SH-SY5Y (cell line): ENCODE data around the gene KLF7.

Experiments used
- GATA2 ChIP-seq: IDR thresholded peaks from 2 replicates; pipeline ENCODE4 v1.6.1; 2011; ENCODE audit warnings: mild to moderate bottlenecking, low read depth, low read length
- GATA3 ChIP-seq: IDR thresholded peaks from 2 replicates; pipeline ENCODE4 v1.6.1; 2011; ENCODE audit warnings: low read depth, mild to moderate bottlenecking, low read length, moderate library complexity

- TF ChIP-seq GATA2 (no peak), GATA3 (no peak)
These were observed 49.9 kb downstream of the KLF7 start for GRCh38 chr2:207115715-207116364.
